Posterior vena cava (tissue), 2 donors: Measurements from ENCODE around the gene PLCXD1. TPM values are rescaled to one million over a fixed set of nuclear protein-coding genes. Genes with fewer than 3 reads are reported as not detected.
"Not testable (repeated sequence)": the region's sequence is repeated elsewhere in the genome, so short reads cannot be mapped to it uniquely, and the experiment has no call there.

Experiments used
- DNase-seq: peaks from one replicate; pipeline ENCODE4 v3.0.0-alpha.2; 2020; ENCODE audit warnings: low spot score
- intact Hi-C, 2 donors: fragments of 100-400 bp; cut with DNase I; formaldehyde crosslinking; loops; one replicate each; pipeline versions ENCODE4 v1.14.1 to v1.14.2; 2022 to 2023
- total RNA-seq, 2 donors: library from RNA; stranded (reverse); fragmentation: NEBNext Ultra II Directional; extraction: Animal tissue kit (Norgen Biotek cat#: 25700); gene quantifications; one replicate each; pipeline ENCODE4 v1.2.1, GENCODE V29; 2021
- donor health status: DM: yes; HTN: yes; CAD: no.
- donor health status: DM: yes; HTN: yes; CAD: no.

Gene PLCXD1
- total RNA-seq, 2 donors from 2014 or later: 3.1 to 5.6 TPM

DNA sequence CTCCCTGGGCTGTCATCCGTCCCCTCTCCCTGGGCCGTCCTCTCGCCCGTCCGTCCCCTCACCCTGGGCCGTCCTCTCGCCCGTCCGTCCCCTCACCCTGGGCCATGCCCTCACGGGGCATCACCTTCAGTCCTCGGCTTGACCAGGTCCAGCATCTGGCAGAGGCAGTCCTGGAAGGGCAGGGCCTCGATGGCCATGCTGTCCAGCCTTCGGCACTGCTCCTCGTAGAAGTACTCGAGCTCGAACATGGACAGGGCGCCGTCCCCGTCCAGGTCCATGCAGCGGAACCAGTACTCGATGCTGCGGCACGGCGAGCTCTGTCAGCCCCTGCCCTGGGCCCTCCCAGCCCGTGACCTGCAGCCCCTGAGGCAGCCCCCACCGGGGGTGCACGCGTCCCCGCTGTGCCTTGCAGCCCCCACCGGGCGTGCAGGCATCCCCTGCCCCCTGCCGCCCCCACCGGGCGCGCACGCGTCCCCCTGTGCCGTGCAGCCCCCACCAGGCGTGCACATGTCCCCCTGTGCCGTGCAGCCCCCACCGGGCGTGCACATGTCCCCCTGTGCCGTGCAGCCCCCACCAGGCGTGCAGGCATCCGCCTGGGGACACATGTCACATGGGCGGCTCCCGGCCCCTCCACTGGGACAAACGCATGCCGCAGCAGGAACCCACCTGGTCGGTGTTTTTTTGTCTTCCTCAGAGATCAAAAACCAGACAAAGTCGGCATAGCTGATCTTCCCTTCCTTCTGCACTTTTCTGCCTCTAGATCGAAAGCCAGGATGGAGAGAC lies 59.7 kb downstream of the PLCXD1 start:
- intact Hi-C loops: no loop called here
- DNase-seq: peak; percentile 56

DNA sequence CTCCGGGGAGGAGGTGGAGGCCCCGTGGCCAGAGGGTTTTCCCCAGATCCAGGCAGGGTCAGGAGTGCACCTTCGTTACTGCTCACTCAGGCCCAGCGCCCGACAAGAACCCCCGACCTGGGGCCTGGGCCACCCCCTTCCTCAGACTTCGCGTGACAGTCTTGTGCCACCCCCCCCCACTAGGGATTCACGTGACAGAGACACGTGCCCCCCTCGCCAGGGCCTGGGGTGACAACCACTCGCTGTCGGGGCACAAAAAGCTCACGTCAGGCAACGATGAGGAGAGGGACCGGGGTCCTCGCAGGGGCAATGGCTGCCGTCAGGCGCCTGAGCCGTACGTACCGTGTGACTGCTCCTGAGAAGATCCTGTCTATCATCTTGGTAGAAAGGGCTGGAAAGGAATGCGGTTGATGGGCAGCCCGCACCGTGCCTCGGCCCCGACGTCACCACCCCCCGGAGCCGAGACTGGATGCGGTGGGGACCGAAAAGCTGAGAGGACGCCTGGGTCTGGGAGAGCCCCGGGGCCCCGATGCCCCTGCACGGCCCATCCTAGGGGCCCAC lies 60.4 kb downstream of the PLCXD1 start:
- peak; percentile 54 for DNase-seq
- intact Hi-C loops: no loop called here

DNA sequence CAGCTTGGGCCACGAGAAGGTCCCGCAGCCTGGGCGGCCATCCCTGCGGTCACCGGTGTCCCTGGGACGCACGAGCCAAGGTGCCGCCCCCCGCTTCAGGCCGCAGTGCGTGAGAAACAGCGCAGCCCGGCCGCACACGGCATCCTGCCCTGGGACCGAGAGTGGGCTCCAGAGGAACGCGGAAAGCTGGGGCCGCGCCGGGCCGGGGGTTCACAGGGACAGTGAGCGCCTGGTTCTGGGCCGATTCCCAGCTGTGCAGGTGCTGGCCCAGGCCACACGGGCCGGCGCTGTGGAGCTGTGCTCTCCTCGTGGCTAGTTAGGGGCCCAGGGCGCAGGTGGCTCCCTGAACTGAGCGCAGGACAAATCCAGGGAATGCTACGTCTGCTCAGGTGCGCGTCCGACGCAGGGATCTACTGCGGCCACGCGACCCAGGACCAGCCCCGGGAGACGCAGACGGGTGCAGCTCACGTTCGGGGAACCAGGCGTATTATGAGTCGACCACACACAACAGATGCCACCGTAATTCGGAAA lies 63.3 kb downstream of the PLCXD1 start:
- DNase-seq: peak; percentile 75
- intact Hi-C loops: no loop called here

GRCh38 chrX:345020-345925 lies 64.1 kb downstream of the PLCXD1 start:
- DNase-seq: peak; percentile 78
- intact Hi-C loops: no loop called here

- peak; percentile 78 for DNase-seq
- intact Hi-C loops: no loop called here
These were observed 65.0 kb downstream of the PLCXD1 start for GRCh38 chrX:346034-346813.

- intact Hi-C loops: loop anchor here in 1 of 2 donors (1.0 kb wide), 1 partner anchor 33 kb away; no protein-coding TSS in a partner anchor
- peak; percentile 74 for DNase-seq
These were observed 66.4 kb downstream of the PLCXD1 start for GRCh38 chrX:347351-348117.

GRCh38 chrX:348461-349117 lies 67.4 kb downstream of the PLCXD1 start:
- peak; percentile 37 for DNase-seq
- intact Hi-C loops: loop anchor here in 1 of 2 donors (1.0 kb wide), 1 partner anchor 32 kb away; no protein-coding TSS in a partner anchor

- peak; percentile 67 for DNase-seq
- intact Hi-C loops: no loop called here
These were observed 68.0 kb downstream of the PLCXD1 start for GRCh38 chrX:349196-349595.

- intact Hi-C loops: no loop called here
- DNase-seq: no peak
These were observed 68.5 kb downstream of the PLCXD1 start for GRCh38 chrX:349702-350101.

- DNase-seq: no peak
- intact Hi-C loops: no loop called here
These were observed 69.0 kb downstream of the PLCXD1 start for GRCh38 chrX:350148-350533.

DNA sequence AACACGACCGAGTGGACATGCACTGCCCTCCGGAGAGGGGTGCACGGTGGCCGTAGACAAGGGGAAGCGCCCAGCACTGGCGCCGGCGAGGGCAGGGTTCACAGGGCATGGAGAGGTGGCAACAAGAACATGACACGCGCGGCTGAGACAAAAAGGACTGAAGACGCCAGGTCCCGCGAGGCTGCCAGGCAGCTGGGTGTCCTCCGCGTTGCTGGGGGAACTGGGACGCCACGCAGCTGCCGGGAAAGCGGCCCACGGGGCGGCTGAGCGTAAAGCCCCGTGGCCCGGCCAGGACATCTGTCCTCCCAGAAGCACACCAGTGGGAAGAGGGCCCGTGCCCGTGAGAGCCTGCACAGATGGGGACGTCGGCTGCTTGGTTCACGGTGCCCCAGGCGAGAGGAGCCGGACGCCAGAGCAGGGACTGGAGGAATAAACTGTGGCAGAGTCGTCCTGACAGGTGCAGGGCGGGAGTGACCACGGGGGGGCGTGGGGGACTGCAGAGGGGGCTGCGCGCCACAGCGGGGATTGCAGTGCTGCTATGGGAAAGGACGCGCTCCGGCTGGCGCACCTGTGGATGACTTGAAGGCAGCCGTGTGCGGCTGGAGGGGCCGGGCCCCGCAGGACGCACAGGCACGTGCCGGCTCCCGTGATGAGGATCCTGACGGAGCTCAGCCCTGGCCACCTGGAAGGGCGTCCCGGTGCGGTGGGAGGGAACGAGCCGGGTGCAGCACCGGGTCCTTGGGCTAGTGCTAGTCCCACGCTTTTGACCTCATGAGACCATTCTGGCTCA lies 69.5 kb downstream of the PLCXD1 start:
- intact Hi-C loops: no loop called here
- DNase-seq: peak; percentile 81

DNA sequence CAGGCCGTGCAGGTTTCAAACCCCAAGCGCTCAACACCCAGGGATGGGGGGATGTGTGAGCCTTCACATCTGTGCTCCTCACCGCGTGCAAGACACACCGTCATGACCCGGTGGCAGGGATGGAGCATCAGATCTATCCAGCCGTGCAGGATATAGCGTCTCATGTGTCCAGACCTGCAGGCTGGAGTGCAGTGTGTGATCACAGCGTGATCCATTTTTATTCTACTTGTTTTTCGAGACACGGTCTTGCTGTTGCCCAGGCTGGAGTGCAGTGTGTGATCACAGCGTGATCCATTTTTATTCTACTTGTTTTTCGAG lies 70.1 kb downstream of the PLCXD1 start:
- DNase-seq, intact Hi-C loops: not testable (repeated sequence)

DNA sequence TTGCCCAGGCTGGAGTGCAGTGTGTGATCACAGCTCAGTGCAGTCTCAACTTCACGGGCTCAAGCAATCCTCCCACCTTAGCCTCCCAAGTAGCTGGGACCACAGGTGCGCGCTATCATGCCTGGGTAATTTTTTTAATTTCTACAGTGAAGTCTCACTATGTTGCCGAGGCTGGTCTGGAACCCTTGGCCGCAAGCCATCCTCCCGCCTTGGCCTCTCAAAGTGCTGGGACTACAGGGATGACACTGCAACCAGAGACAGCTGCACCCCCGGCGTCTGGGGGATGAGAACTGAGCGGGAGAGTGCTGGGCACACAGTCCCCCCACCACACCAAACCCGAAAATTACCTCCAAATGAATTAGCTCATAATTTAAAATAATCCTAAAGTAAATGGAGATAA lies 70.6 kb downstream of the PLCXD1 start:
- DNase-seq: peak; percentile 52
- intact Hi-C loops: no loop called here

DNA sequence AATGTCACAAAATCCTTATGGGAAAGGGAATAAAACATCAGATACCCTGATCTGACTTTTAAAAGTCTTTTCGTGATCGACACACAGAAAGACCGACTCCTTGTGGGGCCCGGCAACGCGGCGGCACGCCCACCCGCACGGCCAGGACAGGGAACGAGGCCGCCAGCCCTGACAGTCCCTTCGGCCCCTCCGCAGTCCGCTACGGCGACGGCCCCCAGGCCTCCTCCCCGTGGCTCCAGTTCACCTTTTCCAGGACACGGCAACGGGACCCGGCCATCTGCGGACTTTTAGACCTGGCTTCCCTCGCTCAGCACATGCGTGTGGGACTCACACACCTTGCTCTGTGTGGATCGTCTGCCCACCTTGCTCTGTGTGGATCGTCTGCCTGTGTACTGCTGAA lies 71.0 kb downstream of the PLCXD1 start:
- peak; percentile 72 for DNase-seq
- intact Hi-C loops: no loop called here

- peak; percentile 71 for DNase-seq
These were observed 71.6 kb downstream of the PLCXD1 start for GRCh38 chrX:352582-353314.

More at GRCh38 chrX:352582-353314, 71.6 kb downstream of the PLCXD1 start:
- intact Hi-C loops: no loop called here
